Measurements from ENCODE around the gene PDCD1. TPM values are rescaled to one million over a fixed set of nuclear protein-coding genes. Genes with fewer than 3 reads are reported as not detected.

PDCD1 gene
- total RNA-seq, 1 donor from 2014 or later: not detected

DNA sequence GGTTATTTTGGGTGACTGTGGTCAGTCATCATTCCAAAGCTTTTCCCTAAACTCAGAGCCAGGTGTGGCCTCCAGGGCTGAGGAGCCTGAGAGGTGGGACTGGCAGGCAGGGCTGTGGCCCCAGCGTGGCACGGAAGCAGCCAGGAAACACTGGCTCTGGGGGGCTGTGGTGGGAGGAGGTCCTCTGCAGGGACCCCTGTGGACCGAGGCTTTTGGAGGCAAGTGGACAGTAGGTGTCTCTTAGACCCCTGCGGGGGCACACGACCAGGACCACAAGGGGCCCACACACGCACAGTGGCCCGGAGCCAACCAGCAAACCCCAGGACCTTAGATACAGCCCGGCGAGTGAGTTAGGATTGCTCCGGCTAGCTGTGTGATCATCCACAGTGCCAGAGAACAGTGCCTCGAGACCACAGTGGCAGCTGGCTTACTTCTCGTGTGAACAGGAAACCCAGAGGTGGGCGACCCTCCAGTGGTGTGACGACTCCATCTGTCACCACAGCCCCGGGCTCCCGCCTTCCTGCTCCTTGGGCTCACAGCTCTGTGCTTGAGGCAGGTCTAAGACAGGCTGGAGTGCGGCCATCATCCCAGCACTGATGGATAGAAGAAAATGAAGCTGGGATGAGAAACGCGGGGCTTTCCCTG, 9.2 kb upstream of the PDCD1 start:
- Mint-ChIP-seq H3K36me3 (ENCODE audit: insufficient read depth) (no peaks in the 10 kb centered on the region), H3K27me3 (peaks cover 29% of the 10 kb centered on the region), H3K9me3 (ENCODE audit: low read depth) (peaks cover 3% of the 10 kb centered on the region), H3K4me3 (ENCODE audit: low read depth) (no peak overlapping the region), H3K4me1 (ENCODE audit: low read depth) (no peaks in the 10 kb centered on the region), H3K27ac (no peak overlapping the region)
- DNase-seq (ENCODE audit: low spot score, unreplicated experiment): no peak
- TF ChIP-seq, protein P1, sequence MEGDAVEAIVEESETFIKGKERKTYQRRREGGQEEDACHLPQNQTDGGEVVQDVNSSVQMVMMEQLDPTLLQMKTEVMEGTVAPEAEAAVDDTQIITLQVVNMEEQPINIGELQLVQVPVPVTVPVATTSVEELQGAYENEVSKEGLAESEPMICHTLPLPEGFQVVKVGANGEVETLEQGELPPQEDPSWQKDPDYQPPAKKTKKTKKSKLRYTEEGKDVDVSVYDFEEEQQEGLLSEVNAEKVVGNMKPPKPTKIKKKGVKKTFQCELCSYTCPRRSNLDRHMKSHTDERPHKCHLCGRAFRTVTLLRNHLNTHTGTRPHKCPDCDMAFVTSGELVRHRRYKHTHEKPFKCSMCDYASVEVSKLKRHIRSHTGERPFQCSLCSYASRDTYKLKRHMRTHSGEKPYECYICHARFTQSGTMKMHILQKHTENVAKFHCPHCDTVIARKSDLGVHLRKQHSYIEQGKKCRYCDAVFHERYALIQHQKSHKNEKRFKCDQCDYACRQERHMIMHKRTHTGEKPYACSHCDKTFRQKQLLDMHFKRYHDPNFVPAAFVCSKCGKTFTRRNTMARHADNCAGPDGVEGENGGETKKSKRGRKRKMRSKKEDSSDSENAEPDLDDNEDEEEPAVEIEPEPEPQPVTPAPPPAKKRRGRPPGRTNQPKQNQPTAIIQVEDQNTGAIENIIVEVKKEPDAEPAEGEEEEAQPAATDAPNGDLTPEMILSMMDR (IDR thresholded peaks at IDR 0.05; ENCODE audit: unreplicated experiment): no peak

GRCh38 chr2:241866790-241867645, 8.3 kb upstream of the PDCD1 start:
- peaks cover 30% of the 10 kb centered on the region for H3K27me3 Mint-ChIP-seq
- H3K36me3 Mint-ChIP-seq (ENCODE audit: insufficient read depth): no peaks in the 10 kb centered on the region
- no peak overlapping the region for H3K27ac Mint-ChIP-seq
- H3K4me3 Mint-ChIP-seq (ENCODE audit: low read depth): no peak overlapping the region
- H3K4me1 Mint-ChIP-seq (ENCODE audit: low read depth): no peaks in the 10 kb centered on the region
- H3K9me3 Mint-ChIP-seq (ENCODE audit: low read depth): peaks cover 3% of the 10 kb centered on the region
- TF ChIP-seq, protein P1 (IDR thresholded peaks at IDR 0.05; ENCODE audit: unreplicated experiment): no peak
- no peak for DNase-seq (ENCODE audit: low spot score, unreplicated experiment)

GRCh38 chr2:241865957-241866789, 7.5 kb upstream of the PDCD1 start:
- Mint-ChIP-seq H3K4me3 (ENCODE audit: low read depth) (no peak overlapping the region), H3K36me3 (ENCODE audit: insufficient read depth) (no peaks in the 10 kb centered on the region), H3K27ac (no peak overlapping the region), H3K27me3 (peaks cover 34% of the 10 kb centered on the region), H3K4me1 (ENCODE audit: low read depth) (no peaks in the 10 kb centered on the region), H3K9me3 (ENCODE audit: low read depth) (peaks cover 3% of the 10 kb centered on the region)
- no peak for DNase-seq (ENCODE audit: low spot score, unreplicated experiment)
- TF ChIP-seq, protein P1 (IDR thresholded peaks at IDR 0.05; ENCODE audit: unreplicated experiment): no peak

- Mint-ChIP-seq H3K27ac (no peak overlapping the region), H3K36me3 (ENCODE audit: insufficient read depth) (no peaks in the 10 kb centered on the region), H3K9me3 (ENCODE audit: low read depth) (peaks cover 3% of the 10 kb centered on the region), H3K4me3 (ENCODE audit: low read depth) (no peak overlapping the region), H3K27me3 (peaks cover 34% of the 10 kb centered on the region), H3K4me1 (ENCODE audit: low read depth) (no peaks in the 10 kb centered on the region)
- no peak for DNase-seq (ENCODE audit: low spot score, unreplicated experiment)
- TF ChIP-seq, protein P1 (IDR thresholded peaks at IDR 0.05; ENCODE audit: unreplicated experiment): no peak
Observed at GRCh38 chr2:241865416-241865956, 6.8 kb upstream of the PDCD1 start.

DNA sequence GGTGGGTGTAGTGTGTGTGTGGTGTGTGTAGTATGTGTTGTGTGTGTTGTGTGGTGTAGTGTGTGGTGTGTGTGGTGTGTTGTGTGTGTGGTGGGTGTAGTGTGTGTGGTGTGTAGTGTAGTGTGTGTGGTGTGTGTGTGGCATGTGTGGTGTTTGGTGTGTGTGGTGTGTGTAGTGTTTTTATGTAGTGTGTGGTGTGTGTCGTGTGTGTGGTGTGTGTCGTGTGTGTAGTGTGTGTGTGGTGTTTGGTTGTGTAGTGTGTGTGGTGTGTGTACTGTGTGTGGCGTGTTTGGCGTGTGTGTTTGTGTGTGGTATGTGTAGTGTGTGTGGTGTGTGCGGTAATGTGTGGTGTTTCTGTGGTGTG, 6.1 kb upstream of the PDCD1 start:
- Mint-ChIP-seq H3K27ac (no peak overlapping the region), H3K4me3 (ENCODE audit: low read depth) (no peak overlapping the region), H3K9me3 (ENCODE audit: low read depth) (peaks cover 3% of the 10 kb centered on the region), H3K4me1 (ENCODE audit: low read depth) (no peaks in the 10 kb centered on the region), H3K27me3 (peaks cover 34% of the 10 kb centered on the region), H3K36me3 (ENCODE audit: insufficient read depth) (no peaks in the 10 kb centered on the region)
- DNase-seq (ENCODE audit: low spot score, unreplicated experiment): no peak
- TF ChIP-seq, protein P1 (IDR thresholded peaks at IDR 0.05; ENCODE audit: unreplicated experiment): no peak

Data from progenitor cell of endocrine pancreas (in vitro differentiated cells).